HG02610 (cell line): ENCODE data around the gene RAD23A.
A peak's percentile ranks its signal among the peaks of the same experiment; 100 is the strongest.
"Not testable (repeated sequence)": the region's sequence is repeated elsewhere in the genome, so short reads cannot be mapped to it uniquely, and the experiment has no call there.

ENCODE experiments used
- ATAC-seq: cut with Tn5 transposase; IDR thresholded peaks from one replicate; pipeline ENCODE4 v1.9.1; 2021; ENCODE audit warnings: mild to moderate bottlenecking, moderate library complexity; ENCODE audit not compliant: unreplicated experiment

The RAD23A gene

DNA sequence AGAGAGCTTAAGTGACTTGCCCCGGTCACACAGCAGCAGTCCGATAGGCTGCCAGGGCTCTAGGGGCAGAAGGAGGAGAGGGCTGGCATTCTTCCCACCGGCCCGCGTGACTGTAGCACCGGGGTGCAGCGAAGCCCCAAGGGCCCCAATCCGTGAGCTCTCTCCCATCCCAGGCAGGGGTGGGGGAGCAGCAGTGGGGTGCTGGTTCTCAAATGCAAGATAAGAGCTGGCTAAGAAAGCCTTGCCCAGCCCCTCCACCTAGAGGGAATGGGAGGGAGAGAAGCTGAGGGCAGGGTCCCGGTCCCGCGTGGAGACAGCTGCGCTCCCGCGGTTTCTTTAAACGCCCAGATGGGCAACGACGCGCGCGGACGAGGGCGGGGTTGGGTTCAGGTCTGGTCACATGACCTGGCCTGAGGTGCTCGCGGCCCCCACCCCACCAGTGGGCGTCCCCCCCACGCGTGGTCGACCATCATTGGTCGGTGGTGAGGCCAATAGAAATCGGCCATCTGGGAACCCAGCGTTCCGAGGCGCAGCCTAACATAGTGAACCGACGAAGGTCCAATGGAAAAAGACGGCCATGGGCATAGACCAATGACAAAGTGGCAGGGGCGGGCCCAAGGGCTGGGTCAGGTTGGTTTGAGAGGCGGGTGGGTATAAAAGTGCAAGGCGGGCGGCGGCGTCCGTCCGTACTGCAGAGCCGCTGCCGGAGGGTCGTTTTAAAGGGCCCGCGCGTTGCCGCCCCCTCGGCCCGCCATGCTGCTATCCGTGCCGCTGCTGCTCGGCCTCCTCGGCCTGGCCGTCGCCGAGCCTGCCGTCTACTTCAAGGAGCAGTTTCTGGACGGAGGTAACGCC lies 7.5 kb upstream of the RAD23A start, which contains the start of gene CALR:
Gene CALR, plus strand, starts transcription at position 683 of the 852 bp plus-strand sequence. Its CDS starts 71 bp downstream, at position 754.
- peak; percentile 81 for ATAC-seq

DNA sequence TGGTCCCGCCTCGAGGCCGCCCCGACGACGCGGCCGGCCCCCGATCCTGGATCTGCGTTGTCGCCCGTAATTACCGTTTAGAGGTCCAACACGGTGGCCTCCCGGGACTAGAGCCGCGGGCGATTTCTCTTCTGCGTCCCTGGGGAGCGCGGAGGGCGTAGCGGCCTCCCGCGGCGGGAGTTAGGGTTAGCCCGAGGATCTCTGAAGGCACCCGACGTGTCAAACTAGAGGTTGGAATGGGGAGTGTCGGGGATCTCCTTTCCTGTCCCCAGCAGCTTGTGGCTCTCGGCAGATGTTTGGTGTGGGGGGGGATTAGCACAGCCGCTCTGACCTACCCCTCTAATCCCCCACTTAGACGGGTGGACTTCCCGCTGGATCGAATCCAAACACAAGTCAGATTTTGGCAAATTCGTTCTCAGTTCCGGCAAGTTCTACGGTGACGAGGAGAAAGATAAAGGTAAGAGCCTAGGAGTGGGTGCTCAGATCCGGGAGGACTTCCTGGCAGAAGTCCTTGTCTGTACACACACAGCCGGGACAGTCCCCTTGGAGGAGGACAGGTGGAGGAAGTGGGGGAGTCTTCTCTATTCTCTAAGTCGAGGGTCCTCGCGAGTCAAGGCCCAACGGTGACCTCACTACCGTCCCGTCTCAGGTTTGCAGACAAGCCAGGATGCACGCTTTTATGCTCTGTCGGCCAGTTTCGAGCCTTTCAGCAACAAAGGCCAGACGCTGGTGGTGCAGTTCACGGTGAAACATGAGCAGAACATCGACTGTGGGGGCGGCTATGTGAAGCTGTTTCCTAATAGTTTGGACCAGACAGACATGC lies 6.7 kb upstream of the RAD23A start:
- ATAC-seq = no peak

DNA sequence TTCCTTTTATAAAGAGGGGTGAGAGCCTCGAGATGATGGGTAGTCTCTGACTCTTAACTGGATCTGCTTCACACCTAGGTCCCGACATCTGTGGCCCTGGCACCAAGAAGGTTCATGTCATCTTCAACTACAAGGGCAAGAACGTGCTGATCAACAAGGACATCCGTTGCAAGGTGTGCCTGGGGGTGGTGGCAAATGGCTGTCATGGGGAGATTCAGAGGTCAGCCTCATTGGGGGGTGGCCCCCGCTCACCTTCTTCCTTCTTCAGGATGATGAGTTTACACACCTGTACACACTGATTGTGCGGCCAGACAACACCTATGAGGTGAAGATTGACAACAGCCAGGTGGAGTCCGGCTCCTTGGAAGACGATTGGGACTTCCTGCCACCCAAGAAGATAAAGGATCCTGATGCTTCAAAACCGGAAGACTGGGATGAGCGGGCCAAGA lies 5.7 kb upstream of the RAD23A start:
- ATAC-seq = no peak

DNA sequence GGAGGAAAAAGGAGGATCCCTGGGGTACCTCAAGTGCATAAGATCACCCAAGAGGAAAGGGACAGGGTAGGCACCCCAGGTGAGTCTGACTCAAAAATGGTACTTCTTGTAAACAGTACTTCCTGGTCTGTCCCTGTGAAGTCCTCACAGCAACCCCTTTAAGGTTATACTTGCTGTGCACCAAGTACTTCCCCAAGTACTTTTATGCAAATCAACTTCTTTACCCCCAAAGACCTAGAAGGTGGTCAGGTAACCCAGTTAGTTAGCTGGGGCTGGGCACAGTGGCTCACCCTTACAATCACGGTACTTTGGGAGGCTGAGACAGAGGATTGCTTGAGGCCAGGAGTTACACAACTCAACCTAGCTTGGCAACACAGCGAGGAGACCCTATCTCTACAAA lies 4.8 kb upstream of the RAD23A start:
- no peak for ATAC-seq

DNA sequence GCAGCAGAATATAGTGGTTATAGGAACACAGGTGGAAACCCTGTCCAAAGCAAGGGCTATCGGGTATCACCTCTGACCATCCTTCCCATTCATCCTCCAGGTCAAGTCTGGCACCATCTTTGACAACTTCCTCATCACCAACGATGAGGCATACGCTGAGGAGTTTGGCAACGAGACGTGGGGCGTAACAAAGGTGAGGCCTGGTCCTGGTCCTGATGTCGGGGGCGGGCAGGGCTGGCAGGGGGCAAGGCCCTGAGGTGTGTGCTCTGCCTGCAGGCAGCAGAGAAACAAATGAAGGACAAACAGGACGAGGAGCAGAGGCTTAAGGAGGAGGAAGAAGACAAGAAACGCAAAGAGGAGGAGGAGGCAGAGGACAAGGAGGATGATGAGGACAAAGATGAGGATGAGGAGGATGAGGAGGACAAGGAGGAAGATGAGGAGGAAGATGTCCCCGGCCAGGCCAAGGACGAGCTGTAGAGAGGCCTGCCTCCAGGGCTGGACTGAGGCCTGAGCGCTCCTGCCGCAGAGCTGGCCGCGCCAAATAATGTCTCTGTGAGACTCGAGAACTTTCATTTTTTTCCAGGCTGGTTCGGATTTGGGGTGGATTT lies 2.1 kb upstream of the RAD23A start:
- ATAC-seq = no peak

DNA sequence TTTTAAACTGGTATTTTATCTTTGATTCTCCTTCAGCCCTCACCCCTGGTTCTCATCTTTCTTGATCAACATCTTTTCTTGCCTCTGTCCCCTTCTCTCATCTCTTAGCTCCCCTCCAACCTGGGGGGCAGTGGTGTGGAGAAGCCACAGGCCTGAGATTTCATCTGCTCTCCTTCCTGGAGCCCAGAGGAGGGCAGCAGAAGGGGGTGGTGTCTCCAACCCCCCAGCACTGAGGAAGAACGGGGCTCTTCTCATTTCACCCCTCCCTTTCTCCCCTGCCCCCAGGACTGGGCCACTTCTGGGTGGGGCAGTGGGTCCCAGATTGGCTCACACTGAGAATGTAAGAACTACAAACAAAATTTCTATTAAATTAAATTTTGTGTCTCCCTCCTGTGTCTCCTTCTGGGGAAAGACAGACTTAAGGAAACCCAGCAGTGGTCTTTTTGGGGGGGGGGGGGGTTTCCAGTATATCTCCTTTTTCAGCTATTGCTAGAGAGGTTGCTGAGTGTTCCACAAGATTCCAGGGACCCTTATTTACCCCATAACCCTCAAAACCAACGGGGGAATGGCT lies 1.5 kb upstream of the RAD23A start:
- no peak for ATAC-seq

DNA sequence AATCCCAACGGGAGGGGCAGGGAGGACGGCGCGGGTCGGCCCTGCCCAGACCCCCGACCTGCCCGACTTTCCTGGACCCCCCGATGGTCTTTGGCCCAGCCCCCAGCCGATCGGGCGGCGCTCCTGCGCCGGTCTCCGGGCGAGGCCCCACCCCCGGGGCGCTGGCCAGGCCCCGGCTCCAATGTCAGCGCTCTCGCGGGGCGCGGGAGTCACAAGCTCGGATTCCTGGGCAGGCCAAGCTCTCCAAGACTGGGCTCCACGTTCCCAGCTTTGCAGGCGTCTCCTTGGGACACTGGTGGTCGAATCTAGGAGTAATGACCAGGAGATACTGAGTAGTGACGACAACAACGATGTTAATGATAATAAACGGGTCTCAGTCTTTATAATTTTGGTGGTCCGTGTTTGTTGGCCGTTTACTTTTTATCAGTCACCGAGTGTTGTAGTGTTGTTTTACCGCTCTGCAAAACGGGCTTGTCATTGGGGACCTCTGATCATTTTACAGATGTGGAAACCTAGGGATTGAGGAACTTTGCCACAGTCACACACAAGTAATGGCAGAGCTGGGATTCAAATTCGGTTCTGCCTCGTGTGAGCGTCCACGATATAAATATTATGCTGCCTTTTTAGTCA lies 545 bp downstream of the RAD23A start:
- ATAC-seq = peak; percentile 34

DNA sequence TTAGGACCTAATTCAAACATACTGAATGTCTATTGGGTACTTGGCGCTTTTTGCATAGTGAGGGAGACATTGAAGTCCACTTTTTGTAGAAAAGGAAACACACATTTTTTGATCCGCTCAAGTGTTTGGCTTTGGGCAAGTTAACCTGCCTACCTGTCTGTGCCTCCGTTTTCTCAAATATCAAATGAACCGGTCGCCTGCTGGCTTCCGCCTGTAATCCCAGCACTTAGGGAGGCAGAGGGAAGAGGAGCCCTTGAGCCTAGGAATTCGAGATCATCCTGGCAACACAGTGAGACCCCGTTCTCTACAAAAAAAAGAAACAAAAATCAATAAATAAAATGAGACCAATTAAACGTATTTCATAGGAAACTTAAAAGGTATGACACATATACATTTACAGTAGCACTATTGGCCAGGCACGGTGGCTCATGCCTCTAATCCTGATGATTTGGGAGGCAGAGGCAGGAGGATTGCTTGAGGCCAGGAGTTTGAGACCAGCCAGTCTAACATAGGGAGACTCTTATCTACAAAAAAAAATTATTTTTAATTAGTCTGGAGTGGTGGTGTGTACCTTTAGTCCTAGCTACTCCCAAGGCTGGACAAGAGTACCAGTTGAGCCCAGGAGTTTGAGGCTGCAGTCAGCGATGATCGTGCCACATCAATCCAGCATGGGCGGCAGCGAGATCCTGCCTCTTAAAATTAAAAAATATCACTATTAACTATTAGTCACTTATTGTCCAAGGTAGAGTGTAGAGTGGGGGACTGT lies 1.3 kb downstream of the RAD23A start:
- ATAC-seq = no peak

DNA sequence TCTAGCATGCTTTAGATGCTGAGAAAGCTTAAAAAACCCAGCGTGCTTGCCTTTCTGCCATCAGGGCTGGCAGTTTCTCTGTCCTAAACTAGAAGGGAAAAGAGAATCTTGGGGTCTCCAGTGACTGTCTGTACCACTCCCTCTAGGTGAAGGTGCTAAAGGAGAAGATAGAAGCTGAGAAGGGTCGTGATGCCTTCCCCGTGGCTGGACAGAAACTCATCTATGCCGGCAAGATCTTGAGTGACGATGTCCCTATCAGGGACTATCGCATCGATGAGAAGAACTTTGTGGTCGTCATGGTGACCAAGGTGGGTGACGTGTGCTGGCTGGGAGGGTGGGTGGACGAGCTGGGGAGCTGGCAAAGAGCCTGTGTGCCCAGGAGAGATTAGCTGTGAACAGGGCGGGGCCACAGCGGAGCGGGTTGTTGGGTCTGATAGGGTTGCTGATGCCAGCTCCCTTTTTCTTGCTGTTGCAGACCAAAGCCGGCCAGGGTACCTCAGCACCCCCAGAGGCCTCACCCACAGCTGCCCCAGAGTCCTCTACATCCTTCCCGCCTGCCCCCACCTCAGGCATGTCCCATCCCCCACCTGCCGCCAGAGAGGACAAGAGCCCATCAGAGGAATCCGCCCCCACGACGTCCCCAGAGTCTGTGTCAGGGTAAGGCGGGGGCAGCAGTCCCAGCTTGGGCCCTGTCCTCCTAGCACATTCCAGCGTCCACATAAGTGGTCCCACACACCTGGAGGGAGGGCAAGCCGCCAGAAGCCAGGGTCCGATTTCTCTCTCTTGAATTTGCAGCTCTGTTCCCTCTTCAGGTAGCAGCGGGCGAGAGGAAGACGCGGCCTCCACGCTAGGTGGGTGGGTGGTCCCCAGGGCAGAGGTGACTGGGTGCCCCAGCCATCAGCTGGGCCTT lies 2.3 kb downstream of the RAD23A start:
- no peak for ATAC-seq

DNA sequence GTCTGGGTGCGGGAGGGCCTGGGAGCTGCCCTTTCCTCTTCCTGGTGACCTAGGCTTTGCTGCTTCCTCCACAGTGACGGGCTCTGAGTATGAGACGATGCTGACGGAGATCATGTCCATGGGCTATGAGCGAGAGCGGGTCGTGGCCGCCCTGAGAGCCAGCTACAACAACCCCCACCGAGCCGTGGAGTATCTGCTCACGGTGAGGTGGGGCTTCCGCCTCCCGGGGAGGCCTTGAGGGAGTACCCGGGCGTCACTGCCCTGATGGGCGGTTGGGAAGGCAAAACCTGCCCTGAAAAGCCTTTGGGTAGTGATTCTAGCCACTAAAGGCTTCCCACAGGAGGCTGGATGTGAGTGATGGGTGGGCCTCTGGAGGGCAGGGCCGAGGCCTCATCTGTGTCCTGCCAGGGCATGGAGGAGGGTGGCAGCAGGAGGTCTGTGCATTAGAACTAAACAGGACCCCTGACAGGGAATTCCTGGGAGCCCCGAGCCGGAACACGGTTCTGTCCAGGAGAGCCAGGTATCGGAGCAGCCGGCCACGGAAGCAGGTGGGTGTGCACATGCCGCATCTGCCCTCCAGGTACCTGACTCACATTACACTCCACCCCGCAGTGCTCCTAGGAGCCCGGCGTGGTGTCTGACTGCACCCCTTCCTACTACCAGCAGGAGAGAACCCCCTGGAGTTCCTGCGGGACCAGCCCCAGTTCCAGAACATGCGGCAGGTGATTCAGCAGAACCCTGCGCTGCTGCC lies 3.1 kb downstream of the RAD23A start:
- ATAC-seq = no peak

DNA sequence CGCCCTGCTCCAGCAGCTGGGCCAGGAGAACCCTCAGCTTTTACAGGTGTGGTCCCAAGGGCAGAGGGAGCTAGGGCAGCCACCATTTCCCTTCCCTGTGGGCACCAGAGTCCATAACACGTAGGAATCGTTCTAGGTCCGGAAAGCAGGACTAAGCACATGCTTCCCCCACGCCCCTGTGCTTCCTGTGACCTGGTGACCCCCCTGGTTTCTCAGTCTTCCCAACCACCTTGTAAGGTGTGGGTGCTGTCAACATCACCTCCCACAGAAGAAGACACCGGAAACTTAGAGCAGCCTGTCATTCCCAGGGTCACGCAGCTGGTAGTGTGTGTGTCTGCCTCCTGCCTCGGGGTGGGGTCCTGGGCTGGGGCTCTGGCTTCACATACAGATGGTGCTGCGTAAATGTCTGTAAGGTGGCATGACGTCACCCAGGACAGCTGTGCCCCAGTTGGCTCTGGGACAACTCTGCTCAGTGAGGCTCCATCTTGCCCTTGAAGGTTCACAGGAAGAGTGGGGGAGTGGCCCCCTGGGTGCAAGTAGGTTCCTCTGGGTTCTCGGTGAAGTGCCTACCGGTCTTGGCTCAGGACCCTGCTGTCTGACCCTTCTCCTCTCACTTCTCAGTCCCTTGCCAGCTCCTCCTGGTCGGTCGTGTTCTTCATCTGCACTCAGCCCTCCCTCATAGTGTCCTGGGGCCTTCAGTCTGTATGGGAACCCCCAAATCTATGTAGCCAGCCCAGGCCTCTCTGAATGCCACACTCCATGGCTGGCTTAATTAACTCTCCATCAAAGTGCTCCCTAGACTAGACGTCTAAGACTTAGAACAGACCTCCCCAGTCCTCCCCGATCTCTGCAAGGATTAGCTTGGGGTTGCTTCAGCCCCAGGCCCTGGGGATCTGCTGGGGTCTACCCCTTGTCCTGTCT lies 4.0 kb downstream of the RAD23A start:
- ATAC-seq = no peak

DNA sequence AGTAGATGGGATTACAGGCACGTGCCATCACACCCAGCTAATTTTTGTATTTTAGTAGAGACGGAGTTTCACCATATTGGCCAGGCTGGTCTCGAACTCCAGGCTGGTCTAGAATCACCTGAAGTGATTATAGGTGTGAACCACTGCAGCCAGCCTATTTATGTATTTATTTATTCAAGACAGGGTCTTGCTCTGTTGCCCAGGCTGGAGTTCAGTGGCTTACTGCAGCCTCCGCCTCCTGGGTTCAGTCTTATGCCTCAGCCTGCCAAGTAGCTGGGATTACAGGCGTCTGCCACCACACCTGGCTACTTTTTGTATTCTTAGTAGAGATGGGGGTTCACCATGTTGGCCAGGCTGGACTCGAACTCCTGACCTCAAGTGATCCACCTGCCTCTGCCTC lies 6.4 kb downstream of the RAD23A start:
- ATAC-seq = not testable (repeated sequence)

DNA sequence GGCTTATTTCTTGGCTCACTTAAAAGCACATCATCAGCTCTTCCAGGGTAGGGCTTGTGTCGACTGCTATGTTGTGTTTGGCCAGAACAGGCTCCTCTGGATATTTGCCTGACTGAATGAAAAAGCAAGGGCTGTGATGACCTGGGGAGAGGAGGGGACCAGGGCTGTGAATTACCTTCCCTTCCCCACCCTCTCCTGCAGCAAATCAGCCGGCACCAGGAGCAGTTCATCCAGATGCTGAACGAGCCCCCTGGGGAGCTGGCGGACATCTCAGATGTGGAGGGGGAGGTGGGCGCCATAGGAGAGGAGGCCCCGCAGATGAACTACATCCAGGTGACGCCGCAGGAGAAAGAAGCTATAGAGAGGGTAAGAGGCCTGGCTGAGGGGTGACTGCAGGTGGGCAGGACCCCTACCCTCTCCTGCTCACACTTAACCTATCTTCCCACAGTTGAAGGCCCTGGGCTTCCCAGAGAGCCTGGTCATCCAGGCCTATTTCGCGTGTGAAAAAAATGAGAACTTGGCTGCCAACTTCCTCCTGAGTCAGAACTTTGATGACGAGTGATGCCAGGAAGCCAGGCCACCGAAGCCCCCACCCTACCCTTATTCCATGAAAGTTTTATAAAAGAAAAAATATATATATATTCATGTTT lies 7.0 kb downstream of the RAD23A start:
- ATAC-seq = no peak

DNA sequence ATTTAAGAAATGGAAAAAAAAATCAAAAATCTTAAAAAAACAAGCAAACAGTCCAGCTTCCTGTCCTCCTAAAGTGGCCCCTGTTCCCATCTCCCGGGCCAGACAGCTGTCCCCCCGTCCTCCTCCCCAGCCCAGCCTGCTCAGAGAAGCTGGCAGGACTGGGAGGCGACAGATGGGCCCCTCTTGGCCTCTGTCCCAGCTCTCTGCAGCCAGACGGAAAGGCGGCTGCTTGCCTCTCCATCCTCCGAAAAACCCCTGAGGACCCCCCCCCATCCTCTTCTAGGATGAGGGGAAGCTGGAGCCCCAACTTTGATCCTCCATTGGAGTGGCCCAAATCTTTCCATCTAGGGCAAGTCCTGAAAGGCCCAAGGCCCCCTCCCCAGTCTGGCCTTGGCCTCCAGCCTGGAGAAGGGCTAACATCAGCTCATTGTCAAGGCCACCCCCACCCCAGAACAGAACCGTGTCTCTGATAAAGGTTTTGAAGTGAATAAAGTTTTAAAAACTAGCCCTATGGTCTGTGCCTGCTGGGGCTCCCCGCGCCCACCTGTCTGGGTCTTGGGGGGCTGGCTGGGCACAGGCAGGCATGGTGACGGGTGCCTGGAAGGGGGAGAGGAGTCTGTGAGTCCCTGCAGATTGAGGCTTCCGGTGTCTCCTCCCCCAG lies 7.6 kb downstream of the RAD23A start:
- no peak for ATAC-seq

DNA sequence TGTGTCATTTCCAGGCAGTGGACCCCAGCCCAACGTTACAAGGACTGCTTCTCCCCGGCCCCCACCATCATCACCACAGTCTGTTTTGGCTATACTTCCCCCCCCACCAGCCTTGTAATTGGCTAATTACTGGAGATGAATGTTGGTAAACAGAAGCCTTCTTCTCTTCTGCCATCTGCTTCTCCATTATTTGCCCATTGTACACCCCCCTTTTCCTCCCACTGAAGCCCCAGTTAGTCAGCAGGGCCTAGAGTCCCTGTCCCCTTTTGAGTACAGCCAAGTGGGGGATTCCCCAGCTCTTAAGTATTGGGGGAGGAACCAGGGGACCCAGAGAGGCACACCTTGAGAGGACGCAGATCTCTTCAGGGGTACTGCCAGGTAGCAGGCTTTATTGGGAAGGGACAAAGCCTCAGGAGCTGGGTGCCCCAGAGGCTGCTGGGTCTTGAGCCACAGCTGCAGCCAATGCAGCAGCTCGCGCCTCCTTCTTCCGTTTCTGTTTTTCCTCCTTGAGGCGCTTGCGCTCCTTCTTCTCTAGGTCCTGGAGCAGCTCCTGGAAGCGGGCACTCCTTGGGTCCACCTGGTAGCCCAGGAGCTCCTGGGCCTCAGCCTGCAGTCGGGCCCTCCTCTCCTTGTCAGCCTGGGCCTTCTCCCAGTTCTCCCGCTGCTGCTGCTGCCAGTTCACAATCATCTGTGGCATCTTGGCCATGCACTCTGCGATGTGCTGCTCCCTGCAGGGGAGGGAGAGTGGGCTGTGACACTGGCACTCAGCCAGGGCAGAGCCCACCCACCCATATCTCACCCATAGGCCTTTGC lies 8.3 kb downstream of the RAD23A start:
- ATAC-seq = no peak
